Measurements from ENCODE around the gene BPNT1.

- TF ChIP-seq CTCF (conservative IDR thresholded peaks at IDR 0.05 in 1 of 2, IDR thresholded peaks at IDR 0.05 in 1 of 2; ENCODE audit: low read depth in 1 of 2, low read length in 2 of 2) (no peak), EZH2 (IDR thresholded peaks at IDR 0.05; ENCODE audit: low read length, missing control alignments) (no peak)
These were observed 49.5 kb downstream of the BPNT1 start for GRCh38 chr1:220040028-220040596.
